AG20443 (cell line): ENCODE measurements around the gene SLC38A9.
A peak's percentile ranks its signal among the peaks of the same experiment; 100 is the strongest.

ENCODE experiments used
- DNase-seq: peaks from one replicate; pipeline ENCODE4 v3.0.0; 2012; ENCODE audit warnings: low spot score, mixed read lengths

The SLC38A9 gene

GRCh38 chr5:55580042-55580441 lies 132.1 kb downstream of the SLC38A9 start:
- DNase-seq = no peak

GRCh38 chr5:55578771-55579170 lies 133.4 kb downstream of the SLC38A9 start:
- DNase-seq = peak; percentile 36

- DNase-seq = peak; percentile 36
These were observed 134.6 kb downstream of the SLC38A9 start for GRCh38 chr5:55577353-55578060.

GRCh38 chr5:55576661-55577060 lies 135.5 kb downstream of the SLC38A9 start:
- DNase-seq = no peak
